ENCODE data around the gene CDC16.
"Not testable (repeated sequence)": the region's sequence is repeated elsewhere in the genome, so short reads cannot be mapped to it uniquely, and the experiment has no call there.

The CDC16 gene

GRCh38 chr13:114227528-114227927 lies 7.2 kb upstream of the CDC16 start:
- no peak for DNase-seq (ENCODE audit: low read depth in 2 of 2)

GRCh38 chr13:114228176-114228575 lies 6.5 kb upstream of the CDC16 start:
- DNase-seq (ENCODE audit: low read depth in 2 of 2), result no peak

- no peak for DNase-seq (ENCODE audit: low read depth in 2 of 2)
These were observed 5.2 kb upstream of the CDC16 start for GRCh38 chr13:114229506-114229905.

- DNase-seq (ENCODE audit: low read depth in 2 of 2), result no peak
These were observed 4.6 kb upstream of the CDC16 start for GRCh38 chr13:114230117-114230516.

GRCh38 chr13:114230575-114230974 lies 4.1 kb upstream of the CDC16 start:
- no peak for DNase-seq (ENCODE audit: low read depth in 2 of 2)

GRCh38 chr13:114231886-114232285 lies 2.8 kb upstream of the CDC16 start:
- DNase-seq (ENCODE audit: low read depth in 2 of 2), result no peak

- no peak for DNase-seq (ENCODE audit: low read depth in 2 of 2)
These were observed 442 bp upstream of the CDC16 start for GRCh38 chr13:114234266-114234644.

GRCh38 chr13:114235697-114236096 lies 1.0 kb downstream of the CDC16 start:
- no peak for DNase-seq (ENCODE audit: low read depth in 2 of 2)

GRCh38 chr13:114236227-114236626 lies 1.5 kb downstream of the CDC16 start:
- no peak for DNase-seq (ENCODE audit: low read depth in 2 of 2)

GRCh38 chr13:114237415-114238112 lies 2.9 kb downstream of the CDC16 start:
- DNase-seq (ENCODE audit: low read depth in 2 of 2), result no peak

GRCh38 chr13:114241918-114242317 lies 7.2 kb downstream of the CDC16 start:
- DNase-seq (ENCODE audit: low read depth in 2 of 2), result no peak

GRCh38 chr13:114243971-114244370 lies 9.3 kb downstream of the CDC16 start:
- DNase-seq (ENCODE audit: low read depth in 2 of 2), result no peak

- no peak for DNase-seq (ENCODE audit: low read depth in 2 of 2)
These were observed 9.9 kb downstream of the CDC16 start for GRCh38 chr13:114244637-114245036.

- no peak for DNase-seq (ENCODE audit: low read depth in 2 of 2)
These were observed 13.3 kb downstream of the CDC16 start for GRCh38 chr13:114248011-114248410.

GRCh38 chr13:114249077-114249476 lies 14.4 kb downstream of the CDC16 start:
- DNase-seq (ENCODE audit: low read depth in 2 of 2), result no peak

- DNase-seq (ENCODE audit: low read depth in 2 of 2), result not testable (repeated sequence)
These were observed 17.1 kb downstream of the CDC16 start for GRCh38 chr13:114251639-114252440.

- DNase-seq (ENCODE audit: low read depth in 2 of 2), result no peak
These were observed 21.9 kb downstream of the CDC16 start for GRCh38 chr13:114256547-114256946.

GRCh38 chr13:114257014-114257413 lies 22.3 kb downstream of the CDC16 start:
- no peak for DNase-seq (ENCODE audit: low read depth in 2 of 2)

- DNase-seq (ENCODE audit: low read depth in 2 of 2), result no peak
These were observed 23.9 kb downstream of the CDC16 start for GRCh38 chr13:114258589-114258988.

GRCh38 chr13:114259374-114259773 lies 24.7 kb downstream of the CDC16 start:
- no peak for DNase-seq (ENCODE audit: low read depth in 2 of 2)

GRCh38 chr13:114259974-114260373 lies 25.3 kb downstream of the CDC16 start:
- DNase-seq (ENCODE audit: low read depth in 2 of 2), result no peak

GRCh38 chr13:114260814-114261213 lies 26.1 kb downstream of the CDC16 start:
- no peak for DNase-seq (ENCODE audit: low read depth in 2 of 2)

- DNase-seq (ENCODE audit: low read depth in 2 of 2), result no peak
These were observed 26.8 kb downstream of the CDC16 start for GRCh38 chr13:114261328-114261965.
